Endothelial cell of umbilical vein (primary cell): ENCODE results near the gene HNRNPU. TPM values are rescaled to one million over a fixed set of nuclear protein-coding genes. Genes with fewer than 3 reads are reported as not detected.

Experiments used
- BruUV-seq: library from RNA; stranded (reverse); fragments of 400-500 nt; replicated peaks from 2 replicates; lab custom pipeline; 2021; lab: Mats Ljungman, UMichigan
- CTCF ChIA-PET: fragments of 300-600, 350-600 bp; sonication (Branson Sonifier 250); formaldehyde crosslinking; loops from one replicate; lab custom pipeline; 2021; ENCODE audit warnings: antibody characterized with exemption, inconsistent platforms; lab: Charles Lee
- POLR2A ChIA-PET: fragments of 300-600, 350-600 bp; sonication (Branson Sonifier 250); formaldehyde crosslinking; loops from one replicate; lab custom pipeline; 2021; ENCODE audit warnings: antibody characterized with exemption, inconsistent platforms; lab: Charles Lee
- DNase-seq: peaks from one replicate; pipeline ENCODE4 v3.0.0-alpha.2; 2011; ENCODE audit warnings: low read depth, low spot score
- FAIRE-seq: peaks from 2 replicates; lab custom pipeline; 2011; peaks lifted over from hg19 to GRCh38; lab: Jason Lieb, UNC
- H2AFZ ChIP-seq: 2 replicates; pipeline ENCODE4 v1.6.0; 2012; ENCODE audit warnings: low read depth, low read length, control low read depth, inconsistent platforms
- H3K27ac ChIP-seq: 2 replicates; pipeline ENCODE4 v1.5.1; 2011; ENCODE audit warnings: low read depth, mild to moderate bottlenecking, control low read depth, low read length, moderate library complexity; ENCODE audit not compliant: insufficient read depth
- H3K27me3 ChIP-seq, 2 experiments: 2 replicates each; pipeline versions ENCODE4 v1.6.0 to v1.6.1; 2011; ENCODE audit warnings: low read length in 2 of 2, mixed read lengths in 1 of 2; ENCODE audit not compliant: control insufficient read depth in 2 of 2, insufficient read depth in 2 of 2
- H3K36me3 ChIP-seq, 2 experiments: 2 replicates in 1 of 2; 3 replicates in 1 of 2; pipeline ENCODE4 v1.5.1; 2011; ENCODE audit warnings: low read length in 2 of 2, mild to moderate bottlenecking in 1 of 2, moderate library complexity in 1 of 2; ENCODE audit not compliant: control insufficient read depth in 2 of 2, insufficient read depth in 2 of 2; ENCODE audit errors: extremely low read depth in 1 of 2
- H3K4me1 ChIP-seq: 3 replicates; pipeline ENCODE4 v1.5.1; 2011; ENCODE audit warnings: mild to moderate bottlenecking, low read length; ENCODE audit not compliant: control insufficient read depth, insufficient read depth; ENCODE audit errors: extremely low read depth
- H3K4me2 ChIP-seq: 2 replicates; pipeline ENCODE4 v1.6.1; 2011; ENCODE audit warnings: low read length, control low read depth, mixed read lengths; ENCODE audit not compliant: insufficient read depth
- H3K4me3 ChIP-seq, 3 experiments: fragments of 200-600 bp in 1 of 3; sonication (generic), shearing (Covaris generic) in 1 of 3; replicated peaks in 1 of 3; 2 replicates each; pipeline ENCODE4 v1.5.1; 2011 to 2016; ENCODE audit warnings: control low read depth in 3 of 3, low read length in 3 of 3, mild to moderate bottlenecking in 2 of 3, inconsistent platforms in 1 of 3, low read depth in 1 of 3, moderate library complexity in 1 of 3; ENCODE audit not compliant: insufficient read depth in 1 of 3
- H3K79me2 ChIP-seq: 2 replicates; pipeline ENCODE4 v1.6.0; 2012; ENCODE audit warnings: low read length, inconsistent platforms; ENCODE audit not compliant: control insufficient read depth, insufficient read depth
- H3K9ac ChIP-seq: replicated peaks from 2 replicates; pipeline ENCODE3; 2011; ENCODE audit warnings: low read length, control low read depth; ENCODE audit not compliant: insufficient read depth; ENCODE audit errors: extremely low read depth
- H3K9me1 ChIP-seq: replicated peaks from 3 replicates; pipeline ENCODE4 v1.6.0; 2011; ENCODE audit warnings: mild to moderate bottlenecking, low read length; ENCODE audit not compliant: control insufficient read depth, insufficient read depth; ENCODE audit errors: extremely low read depth
- H3K9me3 ChIP-seq: replicated peaks from 2 replicates; pipeline ENCODE4 v1.5.1; 2012; ENCODE audit warnings: low read length, inconsistent platforms; ENCODE audit not compliant: control insufficient read depth, insufficient read depth
- H4K20me1 ChIP-seq: replicated peaks from 2 replicates; pipeline ENCODE3; 2011; ENCODE audit warnings: mild to moderate bottlenecking, low read length; ENCODE audit not compliant: control insufficient read depth, insufficient read depth; ENCODE audit errors: extremely low read depth
- CTCF ChIP-seq, 2 donors: IDR thresholded peaks; 1 replicate in 1 of 2; 2 replicates in 1 of 2; pipeline ENCODE4 v1.5.1; 2011; ENCODE audit warnings: low read length in 2 of 2, mild to moderate bottlenecking in 2 of 2, moderate library complexity in 2 of 2, control low read depth in 1 of 2, inconsistent platforms in 1 of 2, low read depth in 1 of 2; ENCODE audit not compliant: insufficient read depth in 1 of 2; ENCODE audit errors: extremely low read depth in 1 of 2
- EZH2 ChIP-seq: IDR thresholded peaks from 2 replicates; pipeline ENCODE4 v1.6.1; 2012; ENCODE audit warnings: borderline replicate concordance, low read depth, mild to moderate bottlenecking, moderate library complexity, low read length, inconsistent platforms; ENCODE audit not compliant: severe bottlenecking
- FOS ChIP-seq: IDR thresholded peaks from 2 replicates; pipeline ENCODE4 v1.6.1; 2011; ENCODE audit warnings: mild to moderate bottlenecking, low read length, moderate library complexity, borderline replicate concordance; ENCODE audit not compliant: insufficient read depth
- GATA2 ChIP-seq: IDR thresholded peaks from 2 replicates; pipeline ENCODE4 v1.7.0; 2011; ENCODE audit warnings: low read depth, mild to moderate bottlenecking, moderate library complexity, mixed read lengths, low read length; ENCODE audit not compliant: insufficient read length, insufficient read depth
- JUN ChIP-seq: IDR thresholded peaks from 2 replicates; pipeline ENCODE4 v1.6.1; 2011; ENCODE audit warnings: borderline replicate concordance, low read depth; ENCODE audit not compliant: insufficient read length, insufficient read depth
- MAX ChIP-seq: IDR thresholded peaks from 2 replicates; pipeline ENCODE4 v1.6.1; 2011; ENCODE audit not compliant: insufficient read depth, insufficient read length
- MYC ChIP-seq: IDR thresholded peaks from one replicate; pipeline ENCODE4 v1.6.1; 2011; ENCODE audit warnings: mild to moderate bottlenecking, low read depth, low read length
- POLR2A ChIP-seq: IDR thresholded peaks from 2 replicates; pipeline ENCODE4 v1.6.1; 2012; ENCODE audit warnings: low read depth, mild to moderate bottlenecking, control low read depth, low read length
- POLR2AphosphoS5 ChIP-seq: IDR thresholded peaks from 2 replicates; pipeline ENCODE4 v1.6.1; 2012; ENCODE audit warnings: low read depth, mild to moderate bottlenecking, control low read depth, low read length, moderate library complexity; ENCODE audit not compliant: insufficient read depth
- dilution Hi-C: fragments of 300-500 bp; cut with MboI; formaldehyde crosslinking; loops from one replicate; pipeline ENCODE4 v1.15.0; 2019; ENCODE audit warnings: low sequenced_read_pairs; ENCODE audit not compliant: extremely low pct_ligation_motif_present
- intact Hi-C: fragments of 100-400 bp; cut with micrococcal nuclease; formaldehyde crosslinking; loops from one replicate; pipeline ENCODE4 v1.10.0; 2022
- polyA plus RNA-seq, 4 experiments: library from polyadenylated mRNA; depleted of rRNA in 3 of 4; stranded (reverse) in 3 of 4; unstranded in 1 of 4; fragments of >200 nt; gene quantifications; 2 replicates each; pipeline versions ENCODE4 v1.2.1 to v1.2.3, GENCODE V29; 2011 to 2012; ENCODE audit warnings: missing spikeins in 1 of 4
- total RNA-seq: library from RNA; stranded (reverse); gene quantifications from 2 replicates; pipeline ENCODE4 v1.2.3, GENCODE V29; 2021

HNRNPU gene
- total and polyA plus RNA-seq, 2 donors (not counting 3 experiments of a cell fraction or from before 2014, with no cell fraction given) = 68.7 to 417 TPM

- Histone ChIP-seq H3K4me2 (no peak overlapping the region), H3K9me3 (no peaks in the 10 kb centered on the region), H2AFZ (no peak overlapping the region), H3K4me1 (no peaks in the 10 kb centered on the region), H3K27me3 (no peaks in the 10 kb centered on the region), H3K27ac (no peak overlapping the region), H3K9ac (no peak overlapping the region), H3K4me3 (no peak overlapping the region), H4K20me1 (no peaks in the 10 kb centered on the region), H3K79me2 (no peaks in the 10 kb centered on the region), H3K9me1 (no peaks in the 10 kb centered on the region), H3K36me3 (no peaks in the 10 kb centered on the region)
- intact Hi-C loops (no loop called here), dilution Hi-C loops (no loop called here)
- ChIA-PET POLR2A (interaction anchor here (0.6 kb wide), 1 partner anchor 20 kb away, joined by 4 read pairs; no protein-coding TSS in a partner anchor), CTCF (interaction anchor here (0.9 to 1.3 kb wide), 3 partner anchors 16 to 155 kb away, joined by 3 to 4 read pairs (median 3); no protein-coding TSS in a partner anchor)
- DNase-seq = no peak
- FAIRE-seq = no peak
- no TSS peak for BruUV-seq
- no peak for TF ChIP-seq MYC
- no peak for TF ChIP-seq POLR2AphosphoS5
- no peak for TF ChIP-seq POLR2A
- TF ChIP-seq FOS = no peak
- no peak for TF ChIP-seq EZH2
- TF ChIP-seq MAX = no peak
- TF ChIP-seq GATA2 = no peak
- no peak for TF ChIP-seq CTCF (IDR thresholded peaks at IDR 0.05; ENCODE audit: extremely low read depth in 1 of 2, insufficient read depth in 1 of 2, low read depth in 1 of 2, low read length in 2 of 2)
- no peak for TF ChIP-seq JUN
Observed at GRCh38 chr1:244887281-244887680, 22.9 kb upstream of the HNRNPU start.
